IPS DF 6.9 (cell line): ENCODE measurements around the gene PYGO2.

ENCODE experiments used
- DNase-seq: peaks from one replicate; pipeline ENCODE4 v3.0.0-alpha.2; 2013; ENCODE audit warnings: low read depth, low spot score
- H3K27ac ChIP-seq: one replicate; pipeline ENCODE4 v1.5.1; 2013; ENCODE audit warnings: low read length, control low read depth
- H3K27me3 ChIP-seq: 2 replicates; pipeline ENCODE4 v1.6.1; 2013; ENCODE audit warnings: mild to moderate bottlenecking, low read length; ENCODE audit not compliant: control insufficient read depth, insufficient read depth
- H3K36me3 ChIP-seq: 2 replicates; pipeline ENCODE4 v1.6.1; 2013; ENCODE audit warnings: low read length; ENCODE audit not compliant: control insufficient read depth, insufficient read depth
- H3K4me1 ChIP-seq: 2 replicates; pipeline ENCODE4 v1.6.1; 2013; ENCODE audit warnings: low read length; ENCODE audit not compliant: control insufficient read depth, insufficient read depth
- H3K4me3 ChIP-seq: 2 replicates; pipeline ENCODE4 v1.5.1; 2013; ENCODE audit warnings: mild to moderate bottlenecking, low read length
- H3K9me3 ChIP-seq: 2 replicates; pipeline ENCODE4 v1.6.1; 2013; ENCODE audit warnings: low read length, inconsistent platforms; ENCODE audit not compliant: control insufficient read depth, insufficient read depth
- WGBS: extraction: QIAGEN DNeasy Blood & Tissue Kit; methylation state at CpG from one replicate; pipeline ENCODE4 v1.1.7; 2013; ENCODE audit warnings: mixed read lengths, missing lambda C conversion rate; ENCODE audit not compliant: insufficient read length, insufficient coverage; 5-methylcytosine and 5-hydroxymethylcytosine counted together

The PYGO2 gene

GRCh38 chr1:154940213-154940560 lies 21.4 kb downstream of the PYGO2 start:
- no peak overlapping the region for H3K4me3 ChIP-seq
- H3K36me3 ChIP-seq, result no peaks in the 10 kb centered on the region
- H3K27me3 ChIP-seq, result no peaks in the 10 kb centered on the region
- H3K4me1 ChIP-seq, result peaks cover 6% of the 10 kb centered on the region
- H3K9me3 ChIP-seq, result no peaks in the 10 kb centered on the region
- no peak overlapping the region for H3K27ac ChIP-seq
- DNase-seq, result no peak
- no CpG with 5 or more reads among the region's 1 CpG for WGBS

- Histone ChIP-seq H3K27me3 (no peaks in the 10 kb centered on the region), H3K4me3 (no peak overlapping the region), H3K27ac (no peak overlapping the region), H3K9me3 (no peaks in the 10 kb centered on the region), H3K36me3 (no peaks in the 10 kb centered on the region), H3K4me1 (peaks cover 6% of the 10 kb centered on the region; the same call in 1 of the 2 replicates)
- DNase-seq, result no peak
- WGBS, result no CpG with 5 or more reads among the region's 7 CpGs
Observed at GRCh38 chr1:154938604-154939399, 22.8 kb downstream of the PYGO2 start.

- no CpG with 5 or more reads among the region's 8 CpGs for WGBS
- H3K9me3 ChIP-seq, result no peaks in the 10 kb centered on the region
- no peak for DNase-seq
- no peak overlapping the region for H3K27ac ChIP-seq
- H3K4me3 ChIP-seq, result no peak overlapping the region
- H3K27me3 ChIP-seq, result no peaks in the 10 kb centered on the region
- no peaks in the 10 kb centered on the region for H3K36me3 ChIP-seq
- H3K4me1 ChIP-seq, result peaks cover 6% of the 10 kb centered on the region; the same call in 1 of the 2 replicates
Observed at GRCh38 chr1:154937988-154938386, 23.6 kb downstream of the PYGO2 start.

- no peak for DNase-seq
- no CpG with 5 or more reads among the region's 36 CpGs for WGBS
- peak overlapping the region; percentile 62; the same call in 1 of the 2 replicates for H3K4me3 ChIP-seq
- H3K4me1 ChIP-seq, result peaks cover 6% of the 10 kb centered on the region; the same call in 1 of the 2 replicates
- H3K36me3 ChIP-seq, result no peaks in the 10 kb centered on the region
- no peak overlapping the region for H3K27ac ChIP-seq
- no peaks in the 10 kb centered on the region for H3K27me3 ChIP-seq
- H3K9me3 ChIP-seq, result no peaks in the 10 kb centered on the region
Observed at GRCh38 chr1:154937085-154937987, 24.2 kb downstream of the PYGO2 start.

- no peak for DNase-seq
- H3K36me3 ChIP-seq, result no peaks in the 10 kb centered on the region
- no peaks in the 10 kb centered on the region for H3K9me3 ChIP-seq
- H3K27me3 ChIP-seq, result no peaks in the 10 kb centered on the region
- peaks cover 6% of the 10 kb centered on the region; the same call in 1 of the 2 replicates for H3K4me1 ChIP-seq
- H3K27ac ChIP-seq, result no peak within 1 kb of the TSS
- H3K4me3 ChIP-seq, result peak within 1 kb of the TSS; percentile 62; the same call in 1 of the 2 replicates
- WGBS, result no CpG with 5 or more reads among the region's 45 CpGs
Observed at GRCh38 chr1:154936555-154937084, 25.0 kb downstream of the PYGO2 start, which contains the start of gene PMVK. TSS of gene PMVK (minus strand) at chr1:154936719. CDS start at chr1:154936685, 34 bp downstream.

GRCh38 chr1:154935749-154936554 lies 25.6 kb downstream of the PYGO2 start:
- WGBS, result no CpG with 5 or more reads among the region's 27 CpGs
- Histone ChIP-seq H3K27ac (no peak overlapping the region), H3K27me3 (no peaks in the 10 kb centered on the region), H3K9me3 (no peaks in the 10 kb centered on the region), H3K4me3 (peak overlapping the region; percentile 62; the same call in 1 of the 2 replicates), H3K4me1 (peaks cover 1% of the 10 kb centered on the region; the same call in 1 of the 2 replicates), H3K36me3 (no peaks in the 10 kb centered on the region)
- DNase-seq, result no peak

- DNase-seq, result no peak
- Histone ChIP-seq H3K4me3 (no peak overlapping the region), H3K9me3 (no peaks in the 10 kb centered on the region), H3K27me3 (no peaks in the 10 kb centered on the region), H3K36me3 (no peaks in the 10 kb centered on the region), H3K27ac (no peak overlapping the region), H3K4me1 (no peaks in the 10 kb centered on the region)
- WGBS, result no CpG with 5 or more reads among the region's 5 CpGs
Observed at GRCh38 chr1:154934358-154934948, 27.1 kb downstream of the PYGO2 start.

- Histone ChIP-seq H3K4me3 (no peak overlapping the region), H3K4me1 (no peaks in the 10 kb centered on the region), H3K9me3 (no peaks in the 10 kb centered on the region), H3K27me3 (no peaks in the 10 kb centered on the region), H3K36me3 (no peaks in the 10 kb centered on the region), H3K27ac (no peak overlapping the region)
- DNase-seq, result no peak
- no CpG with 5 or more reads among the region's 11 CpGs for WGBS
Observed at GRCh38 chr1:154931940-154932487, 29.6 kb downstream of the PYGO2 start.

GRCh38 chr1:154926201-154926600 lies 35.4 kb downstream of the PYGO2 start:
- no peaks in the 10 kb centered on the region for H3K27me3 ChIP-seq
- H3K4me1 ChIP-seq, result no peaks in the 10 kb centered on the region
- peaks cover 5% of the 10 kb centered on the region; the same call in 1 of the 2 replicates for H3K36me3 ChIP-seq
- no peak overlapping the region for H3K4me3 ChIP-seq
- DNase-seq, result no peak
- no CpG with 5 or more reads among the region's 13 CpGs for WGBS
- no peak overlapping the region for H3K27ac ChIP-seq
- H3K9me3 ChIP-seq, result no peaks in the 10 kb centered on the region
